ENCODE results near the gene DNAJB1. TPM values are rescaled to one million over a fixed set of nuclear protein-coding genes. Genes with fewer than 3 reads are reported as not detected.

DNAJB1 gene
- total RNA-seq, 4 donors from 2014 or later, result 12.3 to 27.3 (median 16.6) TPM

GRCh38 chr19:14562660-14563589 lies 44.7 kb upstream of the DNAJB1 start:
- peaks cover 54 to 62% of the 10 kb centered on the region in 2 donors for H3K4me1 ChIP-seq
- H3K9me3 ChIP-seq, result no peaks in the 10 kb centered on the region
- DNase-seq, result peak; percentile 38 to 75
- ATAC-seq, result peak; percentile 18 to 25
- in situ Hi-C loops (cut with MboI; ENCODE audit: low sequenced_read_pairs in 4 of 4), result loop anchor here in 1 of 4 donors (10.0 kb wide), 1 partner anchor 48 kb away; the partner anchor contains the start of gene DNAJB1
- H3K27me3 ChIP-seq, result no peaks in the 10 kb centered on the region
- intact Hi-C loops (cut with DNase I; ENCODE audit: low total_unique reads), result loop anchor here (2.0 to 10.0 kb wide), 9 partner anchors 66 to 1788 kb away; partner anchors contain the start of genes GIPC1, HOOK2, IER2 and PKN1
- H3K4me3 ChIP-seq, result peak overlapping the region; percentile 39 to 50 (median 46)
- H3K36me3 ChIP-seq, result peaks cover 0 to 12% of the 10 kb centered on the region in 2 donors
- H3K27ac ChIP-seq, result peak overlapping the region; percentile 98 to 100 (median 99)
- peak in 1 of 2 donors; percentile 42 for TF ChIP-seq POLR2A (IDR thresholded peaks at IDR 0.05)
- TF ChIP-seq CTCF (IDR thresholded peaks at IDR 0.05 in 4 of 5, conservative IDR thresholded peaks at IDR 0.05 in 1 of 5), result no peak

- ATAC-seq (peak; percentile 40 to 50), DNase-seq (peak; percentile 55 to 86)
- Histone ChIP-seq H3K27ac (peak overlapping the region; percentile 98 to 100 (median 99)), H3K9me3 (no peaks in the 10 kb centered on the region), H3K36me3 (peaks cover 0 to 12% of the 10 kb centered on the region in 2 donors), H3K4me3 (peak overlapping the region; percentile 39 to 50 (median 46)), H3K27me3 (no peaks in the 10 kb centered on the region), H3K4me1 (peaks cover 60 to 70% of the 10 kb centered on the region in 2 donors)
- TF ChIP-seq POLR2A (IDR thresholded peaks at IDR 0.05) (no peak), CTCF (IDR thresholded peaks at IDR 0.05 in 4 of 5, conservative IDR thresholded peaks at IDR 0.05 in 1 of 5) (no peak)
- in situ Hi-C loops (cut with MboI; ENCODE audit: low sequenced_read_pairs in 4 of 4), result loop anchor here in 1 of 4 donors (10.0 kb wide), 1 partner anchor 47 kb away; the partner anchor contains the start of gene DNAJB1
- intact Hi-C loops (cut with DNase I; ENCODE audit: low total_unique reads), result loop anchor here (2.0 to 10.0 kb wide), 9 partner anchors 65 to 1787 kb away; partner anchors contain the start of genes GIPC1, HOOK2, IER2 and PKN1
These were observed 43.7 kb upstream of the DNAJB1 start for GRCh38 chr19:14561847-14562351.

GRCh38 chr19:14561249-14561648 lies 43.1 kb upstream of the DNAJB1 start:
- DNase-seq, result no peak
- Histone ChIP-seq H3K9me3 (no peaks in the 10 kb centered on the region), H3K36me3 (peaks cover 0 to 12% of the 10 kb centered on the region in 2 donors), H3K4me3 (peak overlapping the region in 3 of 4 donors; percentile 37 to 50 (median 48)), H3K4me1 (peaks cover 66 to 76% of the 10 kb centered on the region in 2 donors), H3K27ac (peak overlapping the region; percentile 98 to 100 (median 99)), H3K27me3 (no peaks in the 10 kb centered on the region)
- ATAC-seq, result no peak
- TF ChIP-seq CTCF (IDR thresholded peaks at IDR 0.05 in 4 of 5, conservative IDR thresholded peaks at IDR 0.05 in 1 of 5) (no peak), POLR2A (IDR thresholded peaks at IDR 0.05) (no peak)
- intact Hi-C loops (cut with DNase I; ENCODE audit: low total_unique reads) (loop anchor here (5.0 to 10.0 kb wide), 8 partner anchors 64 to 1786 kb away; partner anchors contain the start of genes GIPC1, HOOK2, IER2 and PKN1), in situ Hi-C loops (cut with MboI; ENCODE audit: low sequenced_read_pairs in 4 of 4) (loop anchor here in 1 of 4 donors (10.0 kb wide), 1 partner anchor 46 kb away; the partner anchor contains the start of gene DNAJB1)

GRCh38 chr19:14560776-14561108 lies 42.5 kb upstream of the DNAJB1 start:
- intact Hi-C loops (cut with DNase I; ENCODE audit: low total_unique reads), result loop anchor here (5.0 to 10.0 kb wide), 8 partner anchors 63 to 1786 kb away; partner anchors contain the start of genes GIPC1, HOOK2, IER2 and PKN1
- ATAC-seq (no peak), DNase-seq (no peak)
- peak overlapping the region in 3 of 4 donors; percentile 44 to 48 (median 48) for H3K4me3 ChIP-seq
- H3K27me3 ChIP-seq, result no peaks in the 10 kb centered on the region
- peaks cover 0 to 7% of the 10 kb centered on the region in 2 donors for H3K36me3 ChIP-seq
- in situ Hi-C loops (cut with MboI; ENCODE audit: low sequenced_read_pairs in 4 of 4), result loop anchor here in 1 of 4 donors (10.0 kb wide), 1 partner anchor 46 kb away; the partner anchor contains the start of gene DNAJB1
- TF ChIP-seq CTCF (IDR thresholded peaks at IDR 0.05 in 4 of 5, conservative IDR thresholded peaks at IDR 0.05 in 1 of 5), result no peak
- TF ChIP-seq POLR2A (IDR thresholded peaks at IDR 0.05), result no peak
- no peaks in the 10 kb centered on the region for H3K9me3 ChIP-seq
- H3K27ac ChIP-seq, result peak overlapping the region; percentile 98 to 100 (median 99)
- H3K4me1 ChIP-seq, result peaks cover 69 to 79% of the 10 kb centered on the region in 2 donors
